Fibroblast of peridontal ligament (primary cell): Measurements from ENCODE around the gene TMEM222.

Experiments
- DNase-seq: peaks from one replicate; pipeline ENCODE4 v3.0.0-alpha.2; 2010; ENCODE audit errors: extremely low read depth

TMEM222 gene

GRCh38 chr1:27342391-27342777 is 20.4 kb downstream of the TMEM222 start:
- no peak for DNase-seq

- DNase-seq, result no peak
Observed at GRCh38 chr1:27342778-27343638, 21.0 kb downstream of the TMEM222 start.

- DNase-seq, result no peak
Observed at GRCh38 chr1:27343639-27344025, 21.7 kb downstream of the TMEM222 start.

GRCh38 chr1:27345272-27345671 is 23.3 kb downstream of the TMEM222 start:
- no peak for DNase-seq

GRCh38 chr1:27346357-27346756 is 24.4 kb downstream of the TMEM222 start:
- DNase-seq, result no peak

GRCh38 chr1:27346991-27347624 is 25.1 kb downstream of the TMEM222 start:
- no peak for DNase-seq

- DNase-seq, result no peak
Observed at GRCh38 chr1:27348861-27349783, 27.2 kb downstream of the TMEM222 start.

- peak; percentile 39 for DNase-seq
Observed at GRCh38 chr1:27349784-27350662, 28.1 kb downstream of the TMEM222 start.

GRCh38 chr1:27350663-27351540 is 28.9 kb downstream of the TMEM222 start:
- DNase-seq, result peak; percentile 9

- no peak for DNase-seq
Observed at GRCh38 chr1:27351541-27352107, 29.7 kb downstream of the TMEM222 start.

GRCh38 chr1:27353166-27353565 is 31.2 kb downstream of the TMEM222 start:
- DNase-seq, result no peak

GRCh38 chr1:27353629-27354028 is 31.7 kb downstream of the TMEM222 start:
- DNase-seq, result no peak

GRCh38 chr1:27355683-27356082 is 33.7 kb downstream of the TMEM222 start:
- DNase-seq, result no peak

- no peak for DNase-seq
Observed at GRCh38 chr1:27356277-27356618, 34.3 kb downstream of the TMEM222 start.

GRCh38 chr1:27356619-27357280 is 34.8 kb downstream of the TMEM222 start:
- DNase-seq, result no peak

- peak; percentile 31 for DNase-seq
Observed at GRCh38 chr1:27357281-27358037, 35.5 kb downstream of the TMEM222 start.

GRCh38 chr1:27358038-27358927 is 36.3 kb downstream of the TMEM222 start:
- no peak for DNase-seq

- DNase-seq, result no peak
Observed at GRCh38 chr1:27358928-27359313, 37.0 kb downstream of the TMEM222 start.
